GM19452 (cell line): ENCODE data around the gene USH2A.

ENCODE experiments used
- ATAC-seq: cut with Tn5 transposase; IDR thresholded peaks from one replicate; pipeline ENCODE4 v1.9.1; 2021; ENCODE audit not compliant: unreplicated experiment

USH2A gene

DNA sequence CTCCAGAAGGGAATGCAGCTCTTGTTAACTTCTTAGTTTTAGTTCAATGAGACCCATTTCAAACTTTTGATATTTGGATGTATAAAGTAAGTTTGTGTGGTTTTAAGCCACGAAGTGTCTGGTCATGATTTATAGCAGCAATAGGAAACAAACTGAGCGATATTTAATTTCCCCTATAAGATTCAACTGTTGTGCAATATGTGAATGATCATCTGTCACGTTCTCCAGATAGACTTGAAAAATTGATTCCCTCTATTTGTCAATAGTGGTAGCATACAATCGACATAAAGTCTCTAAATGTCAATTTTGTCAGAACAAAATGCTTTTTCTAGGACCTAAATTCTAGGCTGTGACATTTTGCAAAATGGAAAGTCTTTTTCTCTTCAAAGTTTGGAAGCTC, 616.0 kb downstream of the USH2A start:
- ATAC-seq: no peak

DNA sequence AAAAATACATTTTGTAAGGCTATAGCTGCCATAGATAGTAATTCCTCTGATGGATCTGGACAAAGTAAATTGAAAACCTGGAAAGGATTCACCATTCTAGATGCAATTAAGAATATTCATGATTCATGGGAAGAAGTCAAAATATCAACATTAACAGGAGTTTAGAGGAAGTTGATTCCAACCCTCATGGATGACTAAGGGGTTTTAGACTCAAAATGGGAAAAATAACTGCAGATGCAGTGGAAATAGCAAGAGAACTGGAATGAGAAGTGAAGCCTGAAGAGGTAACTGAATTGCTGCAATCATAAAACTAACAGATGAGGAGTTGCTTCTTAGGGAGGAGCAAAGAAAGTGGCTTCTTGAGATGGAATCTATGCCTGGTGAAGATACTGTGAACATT, 625.4 kb downstream of the USH2A start:
- no peak for ATAC-seq

DNA sequence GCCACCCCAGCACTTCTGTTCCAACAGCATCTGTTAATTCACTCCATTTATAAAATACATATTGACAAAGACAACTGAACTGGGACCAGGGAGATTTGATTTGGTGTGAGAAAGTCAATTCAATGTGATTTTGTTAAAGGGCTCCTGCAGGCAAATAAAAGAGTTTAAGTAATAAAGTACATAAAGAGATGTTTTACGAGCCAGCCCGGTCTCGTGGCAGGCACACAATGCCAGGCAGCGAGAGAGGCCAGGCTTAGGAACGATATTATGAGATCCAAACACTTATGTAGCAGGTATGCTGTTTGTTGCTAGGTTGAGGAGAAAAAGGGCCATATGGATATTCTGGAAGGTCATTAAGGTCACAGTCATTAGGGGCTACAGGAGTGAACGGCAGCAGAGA, 629.1 kb downstream of the USH2A start:
- no peak for ATAC-seq

DNA sequence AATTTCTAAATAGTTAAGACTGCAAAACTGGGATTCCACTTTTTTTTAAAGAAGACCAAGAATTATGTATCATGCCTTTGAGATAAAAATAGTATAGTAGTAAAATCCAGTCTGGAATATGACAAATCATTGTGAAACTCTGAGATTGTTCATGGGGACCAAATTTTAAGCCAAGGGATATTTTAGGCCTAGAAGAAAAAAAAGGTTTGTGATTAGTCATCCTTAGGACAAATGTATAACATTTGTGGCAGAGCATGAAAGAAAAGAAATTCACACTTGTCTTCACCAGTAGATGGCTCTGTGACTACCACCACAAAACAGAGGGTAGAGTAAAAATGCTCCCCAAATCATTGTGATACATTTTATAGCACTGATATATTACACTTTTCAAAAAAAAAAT, 630.1 kb downstream of the USH2A start:
- no peak for ATAC-seq

DNA sequence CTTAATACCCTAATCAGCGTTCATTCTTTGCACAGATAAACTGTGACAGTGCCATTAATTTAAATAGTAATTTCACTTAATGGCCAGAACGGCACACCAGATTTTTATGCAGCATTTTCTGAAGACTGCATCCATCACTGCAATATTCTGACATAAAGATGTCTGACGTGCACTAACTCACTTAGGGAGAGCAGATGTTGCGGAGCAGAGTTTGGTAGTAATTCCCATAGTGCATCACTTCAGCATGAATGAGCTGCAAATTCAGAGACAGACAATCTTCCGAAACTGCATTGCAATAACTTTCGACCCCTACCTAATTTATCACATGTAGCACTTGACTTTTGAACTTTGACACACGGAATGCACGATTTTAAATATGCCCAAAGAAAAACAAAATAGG, 630.8 kb downstream of the USH2A start:
- no peak for ATAC-seq

DNA sequence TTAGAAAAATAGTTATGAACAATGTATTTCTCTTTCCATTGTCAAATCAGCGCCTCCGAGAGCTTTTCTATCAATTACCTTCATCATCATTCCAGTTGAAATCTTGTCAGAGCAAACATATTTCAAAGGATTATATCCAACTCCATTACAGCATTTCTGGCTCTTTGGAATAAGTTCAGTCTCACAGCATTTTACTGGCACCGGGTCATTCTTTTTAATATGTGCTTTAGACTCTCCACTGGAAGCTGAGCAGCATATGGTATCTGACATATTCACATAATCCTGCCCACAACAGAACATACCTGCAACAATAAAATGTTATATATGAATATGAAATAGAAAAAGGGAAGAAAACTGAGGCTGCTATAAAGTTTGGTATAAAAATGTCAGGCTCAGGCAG, 633.3 kb downstream of the USH2A start:
- ATAC-seq: no peak

DNA sequence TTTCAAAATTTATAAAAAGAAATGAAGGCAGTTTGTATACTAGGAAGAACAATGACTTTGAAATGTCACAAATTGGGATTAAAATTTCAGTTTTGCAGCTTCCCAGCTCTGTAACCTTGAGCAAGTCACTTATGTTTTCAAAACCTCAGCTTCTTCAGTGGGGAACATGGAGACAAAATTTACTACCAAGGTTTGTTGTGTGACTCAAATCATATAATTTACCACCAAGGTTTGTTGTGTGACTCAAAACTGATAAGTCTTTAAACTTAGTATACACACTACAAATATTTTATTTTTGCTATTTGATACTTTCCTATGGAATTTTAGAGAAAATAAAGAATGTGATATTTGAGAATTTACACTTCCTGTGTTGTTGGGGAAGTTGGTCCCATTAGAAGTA, 636.3 kb downstream of the USH2A start:
- ATAC-seq: no peak

DNA sequence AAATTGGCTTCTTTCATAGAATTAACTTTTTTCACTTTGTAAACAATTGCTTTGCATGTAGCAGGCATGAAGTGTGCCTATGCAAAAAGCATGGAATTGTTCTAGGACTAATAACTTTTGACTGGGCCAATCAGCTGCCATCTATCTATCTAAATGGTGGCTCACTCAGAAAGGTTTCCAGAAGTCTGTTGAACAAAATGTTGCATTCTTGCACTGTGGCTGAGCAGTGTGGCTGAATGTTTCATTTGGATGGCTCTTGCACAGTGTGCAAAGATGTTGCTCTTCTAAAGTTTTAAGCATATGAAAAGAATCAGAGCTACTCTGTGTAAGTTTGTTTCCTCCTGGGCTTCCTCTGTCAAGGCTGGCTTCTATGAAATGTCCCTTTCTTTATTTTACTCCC, 642.6 kb downstream of the USH2A start:
- no peak for ATAC-seq

DNA sequence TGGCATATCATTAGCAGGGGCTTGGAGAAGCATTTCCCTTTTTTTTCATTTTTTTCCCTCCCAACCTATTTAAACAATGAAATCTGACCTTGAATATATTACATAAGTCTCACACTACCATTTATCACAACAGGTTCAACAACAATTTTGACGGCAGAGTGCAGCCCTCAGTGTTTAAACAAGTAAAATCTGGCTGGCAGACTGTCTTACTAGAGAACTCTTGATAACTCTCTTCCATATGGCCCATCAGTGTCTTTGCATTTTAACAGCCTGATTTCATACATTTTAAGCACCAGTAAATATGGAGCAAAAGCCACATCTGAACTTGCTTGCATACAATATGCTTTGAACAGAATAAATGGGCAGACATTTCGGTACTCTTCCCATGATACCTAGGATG, 643.1 kb downstream of the USH2A start:
- no peak for ATAC-seq

DNA sequence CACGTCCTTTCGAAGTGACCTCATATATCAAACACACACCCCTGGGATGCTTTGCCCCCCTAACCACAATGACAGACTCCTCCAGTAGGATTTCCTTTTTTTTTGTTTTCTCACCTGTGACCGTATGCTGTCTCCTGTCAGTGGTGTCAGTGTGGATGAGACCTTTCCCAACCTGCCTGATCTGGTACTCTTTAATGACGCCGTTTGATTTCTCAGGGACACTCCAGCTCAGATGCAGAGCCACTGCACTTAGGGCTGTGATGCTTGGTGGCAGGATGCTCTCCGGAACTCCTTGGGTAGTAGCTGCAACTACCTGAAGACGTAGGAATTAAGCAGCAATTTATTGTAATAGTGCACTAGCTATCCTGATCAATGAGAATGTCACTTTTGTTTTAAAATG, 643.5 kb downstream of the USH2A start:
- no peak for ATAC-seq

DNA sequence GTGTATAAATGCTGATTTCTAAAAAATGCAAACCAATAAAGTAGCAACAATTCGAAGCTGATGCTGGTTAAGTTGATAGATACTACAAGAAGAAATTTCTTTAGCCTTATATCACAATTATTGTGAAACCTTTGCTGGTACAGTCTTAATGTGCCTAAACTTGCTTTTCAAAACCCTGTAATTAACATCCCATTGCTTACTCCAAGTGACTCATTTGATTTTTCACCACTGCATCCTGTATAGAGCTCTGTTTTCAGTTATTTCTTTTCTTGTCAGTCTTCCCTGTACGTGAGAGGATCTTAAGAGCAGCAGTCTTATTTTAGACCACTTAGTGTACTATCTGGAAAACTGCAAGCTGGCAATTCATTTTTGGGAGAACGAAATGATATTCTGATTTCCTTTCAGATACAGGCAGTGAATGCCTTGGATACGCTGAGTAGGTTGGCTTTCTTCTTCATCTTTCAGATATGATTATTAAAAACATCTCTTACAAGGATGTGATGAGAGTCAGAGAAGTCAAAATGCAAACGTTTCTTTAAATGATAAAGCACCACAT, 645.8 kb downstream of the USH2A start:
- ATAC-seq: no peak

DNA sequence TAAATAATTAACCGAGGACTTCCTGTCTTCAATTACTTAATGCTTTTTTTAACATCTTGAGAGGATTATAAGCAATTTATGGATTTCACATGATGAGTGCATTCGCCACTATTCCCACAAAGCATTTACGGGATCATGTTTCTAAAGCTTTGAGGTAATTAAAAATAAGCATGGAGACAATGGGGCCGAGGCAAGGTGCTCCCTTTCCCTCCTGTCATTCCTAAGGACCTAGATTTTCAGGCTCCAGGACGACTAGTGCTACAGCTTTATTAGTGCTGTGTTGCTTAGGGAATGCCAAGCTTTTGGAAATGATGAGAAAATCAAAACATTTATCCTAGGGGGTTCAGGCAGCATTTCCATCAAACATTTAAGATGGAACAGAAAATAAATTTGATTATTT, 646.9 kb downstream of the USH2A start:
- ATAC-seq: no peak

DNA sequence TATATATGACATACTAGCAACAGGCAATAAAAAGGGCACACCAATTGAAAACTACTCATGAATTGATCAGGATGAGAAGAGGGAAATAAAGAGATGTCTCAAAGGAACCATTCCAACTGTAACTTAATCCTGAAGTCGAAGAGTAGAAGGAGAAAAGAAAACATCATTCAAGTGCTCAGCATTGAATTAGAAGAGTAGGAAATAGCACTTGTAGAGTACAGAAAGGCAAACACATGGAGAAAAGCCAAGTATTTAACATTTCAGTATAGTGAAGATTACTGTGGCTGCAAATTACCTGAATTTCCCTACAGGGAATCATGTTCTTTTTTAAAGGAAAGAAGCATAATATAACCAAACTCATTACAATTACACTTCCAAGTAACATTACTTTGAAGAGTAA, 651.1 kb downstream of the USH2A start:
- ATAC-seq: no peak

DNA sequence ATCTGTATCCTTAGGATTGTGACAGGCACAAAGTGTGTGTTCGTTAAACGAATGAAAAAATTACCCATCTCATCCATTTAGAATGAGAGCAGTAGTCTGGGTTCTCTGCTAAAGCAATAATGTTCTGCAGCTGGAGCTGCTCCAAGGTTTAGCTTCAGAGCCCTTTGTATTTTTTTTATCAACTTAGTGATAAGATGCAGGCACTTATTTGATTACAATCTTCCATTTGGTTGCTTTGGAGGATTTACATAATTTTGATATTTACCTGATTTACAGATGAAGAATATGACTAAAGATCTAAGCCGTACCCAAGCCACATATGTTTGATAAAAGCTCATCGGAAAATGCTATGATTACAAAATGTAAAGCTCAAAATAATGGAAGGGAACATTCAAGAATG, 654.9 kb downstream of the USH2A start:
- ATAC-seq: no peak

DNA sequence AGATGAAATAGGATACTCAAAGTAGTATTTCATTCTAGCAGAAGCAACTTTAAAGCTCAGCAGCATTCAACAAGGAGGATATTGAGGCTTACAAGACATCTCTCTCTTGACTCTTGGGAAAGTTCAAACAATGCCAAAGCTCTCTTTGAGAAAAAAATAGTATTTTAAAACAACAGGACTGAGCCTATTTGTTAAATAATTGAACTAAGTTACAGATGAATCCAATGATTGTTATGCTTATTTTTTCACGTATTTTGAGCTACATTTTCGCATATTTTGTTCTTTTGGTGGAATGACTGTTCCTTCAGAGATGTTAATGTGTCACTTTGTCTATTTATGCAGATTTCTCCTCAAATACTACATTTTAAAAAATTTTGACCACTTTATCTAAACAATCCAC, 655.5 kb downstream of the USH2A start:
- ATAC-seq: no peak

DNA sequence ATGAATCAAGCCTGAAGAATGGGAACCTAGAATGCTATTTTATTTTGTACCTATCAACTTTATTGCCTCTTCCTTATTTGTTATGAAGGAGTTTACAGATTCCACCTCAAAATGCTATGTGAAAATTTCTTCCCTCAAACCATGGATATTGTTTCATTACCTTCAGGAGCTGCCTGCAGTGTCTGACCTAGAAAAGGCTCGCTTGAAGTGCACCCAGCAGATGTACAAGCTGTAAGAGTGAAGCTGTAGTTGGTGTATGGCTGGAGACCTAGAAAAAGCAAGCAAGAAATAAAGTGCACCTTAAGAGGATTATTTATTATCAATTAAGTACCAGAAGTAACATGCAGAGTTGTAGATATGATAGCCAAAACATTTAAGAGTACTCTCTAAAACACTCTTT, 656.7 kb downstream of the USH2A start:
- ATAC-seq: no peak

DNA sequence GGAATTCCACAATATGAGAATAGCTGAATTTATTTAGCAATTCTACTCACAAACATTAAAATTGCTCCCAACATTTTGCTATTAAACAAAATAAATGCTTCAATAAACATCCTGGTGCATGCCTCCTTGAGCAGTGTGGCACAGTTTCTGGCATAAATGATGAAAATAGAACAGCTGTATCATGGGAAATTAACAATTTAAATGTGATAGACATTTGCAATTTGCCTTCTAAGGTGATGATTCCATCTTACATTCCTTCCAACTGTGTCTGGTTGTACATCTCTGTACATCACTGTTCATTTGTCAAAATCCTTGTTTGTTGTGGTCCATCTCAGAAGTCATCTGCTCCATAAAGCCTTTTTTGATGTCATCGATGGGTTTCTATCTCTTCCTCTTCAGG, 657.4 kb downstream of the USH2A start:
- ATAC-seq: no peak

DNA sequence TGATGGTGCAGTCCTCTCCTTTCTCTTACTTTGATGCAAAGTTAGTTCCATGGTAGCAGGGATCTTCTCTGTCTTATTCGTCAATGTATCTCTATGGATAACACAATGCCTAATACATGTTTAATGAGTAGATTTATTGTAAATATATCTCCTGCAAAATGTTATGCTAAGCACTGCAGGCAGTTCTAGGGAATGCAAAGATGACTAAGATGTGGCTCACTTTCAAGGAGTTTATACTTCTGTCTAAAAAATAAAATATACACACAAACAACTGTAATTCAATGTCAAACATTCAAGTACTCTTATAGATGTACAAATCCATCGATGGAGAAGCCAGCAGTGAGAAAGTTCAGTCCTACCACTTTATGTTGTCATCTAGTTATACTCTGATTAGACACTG, 661.8 kb downstream of the USH2A start:
- no peak for ATAC-seq

DNA sequence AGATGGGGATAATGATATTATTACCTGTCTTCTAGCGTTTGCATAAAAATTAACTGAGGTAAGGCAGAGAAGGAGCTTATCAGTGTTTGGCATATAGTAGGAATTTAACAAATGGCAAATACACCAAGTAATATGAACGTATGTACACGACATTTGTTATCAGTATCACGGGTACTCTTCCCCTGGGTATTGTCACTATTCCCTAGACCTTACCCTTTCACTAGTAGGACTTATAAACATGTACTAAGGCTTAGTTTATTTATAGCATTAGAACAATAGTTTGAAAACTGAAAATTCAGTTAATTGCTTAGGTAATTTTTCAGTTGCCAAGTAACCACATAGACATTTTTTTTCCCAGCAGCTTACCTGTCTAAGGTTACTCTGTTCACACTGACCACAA, 669.1 kb downstream of the USH2A start:
- ATAC-seq: no peak

DNA sequence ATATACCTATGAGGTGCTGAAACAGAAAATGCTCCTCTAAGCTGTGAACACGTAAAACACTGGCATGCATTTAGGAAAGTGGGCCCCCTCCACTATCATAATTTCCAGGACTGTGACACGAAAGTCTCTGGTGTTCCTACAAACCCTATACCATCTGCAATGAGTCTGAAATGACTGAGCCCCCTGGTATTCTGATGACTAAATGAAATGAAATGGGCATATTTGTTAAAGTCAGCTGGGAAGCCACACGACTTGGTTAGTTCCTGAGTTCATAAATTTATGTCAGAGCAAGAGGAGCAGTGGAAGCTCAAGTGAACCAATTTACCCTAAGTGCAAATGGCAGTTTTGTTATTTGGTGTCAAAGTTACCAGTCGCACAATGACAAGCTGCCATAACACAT, 673.8 kb downstream of the USH2A start:
- ATAC-seq: no peak

DNA sequence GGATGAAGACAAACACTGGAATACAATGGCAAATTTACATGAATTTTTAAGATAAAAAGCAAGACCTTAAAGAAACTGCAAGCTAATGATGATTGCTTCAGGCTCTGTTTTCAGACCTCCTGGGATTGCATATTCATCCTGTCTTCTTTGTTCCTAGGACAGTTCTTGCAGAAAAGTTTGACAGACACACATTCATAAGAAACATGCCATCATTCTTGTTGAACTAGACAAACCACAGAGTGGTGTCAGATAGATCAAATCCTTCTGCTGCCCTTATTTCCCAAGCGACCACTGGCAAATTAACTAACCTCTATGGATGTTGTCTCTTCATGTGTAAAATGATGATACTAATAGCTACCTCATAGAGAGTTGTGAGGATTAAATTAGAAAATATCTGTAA, 674.8 kb downstream of the USH2A start:
- no peak for ATAC-seq

DNA sequence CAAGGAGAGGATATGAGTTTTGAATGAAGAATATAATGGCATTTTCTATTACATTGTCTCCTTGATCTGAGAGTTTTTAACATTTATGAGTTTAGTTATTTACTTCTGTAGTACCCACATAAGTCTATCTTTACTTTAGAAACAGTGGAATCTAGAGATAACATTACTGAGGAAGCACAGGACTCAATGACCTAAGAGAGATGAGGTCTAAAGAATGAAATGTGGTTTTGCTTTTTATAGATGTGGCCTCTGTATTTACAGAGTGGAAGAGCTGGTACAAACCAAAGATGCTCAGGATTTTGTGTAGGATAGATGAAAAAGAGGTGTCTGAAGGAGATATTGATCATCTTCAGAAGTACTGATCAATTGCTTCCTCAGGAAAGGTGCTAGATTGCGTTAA, 678.8 kb downstream of the USH2A start:
- no peak for ATAC-seq

DNA sequence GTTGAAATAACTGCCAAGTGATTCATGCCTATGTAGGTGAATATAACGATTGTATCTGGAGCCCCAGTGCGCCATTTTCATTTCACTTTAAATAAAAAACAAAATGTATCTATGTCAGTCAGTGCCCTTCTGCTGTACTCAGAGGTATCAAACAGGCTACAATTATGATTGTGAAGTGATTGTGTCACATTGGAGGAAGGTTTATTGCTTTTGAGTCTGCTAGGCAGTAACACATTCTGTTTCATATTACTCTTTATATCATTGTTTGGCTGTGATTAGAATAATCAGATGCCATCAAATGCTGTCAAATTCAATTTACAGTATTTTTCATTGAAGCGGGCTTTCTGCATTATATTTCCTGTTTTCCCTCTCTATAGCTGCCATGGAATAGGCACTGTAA, 684.2 kb downstream of the USH2A start:
- no peak for ATAC-seq

DNA sequence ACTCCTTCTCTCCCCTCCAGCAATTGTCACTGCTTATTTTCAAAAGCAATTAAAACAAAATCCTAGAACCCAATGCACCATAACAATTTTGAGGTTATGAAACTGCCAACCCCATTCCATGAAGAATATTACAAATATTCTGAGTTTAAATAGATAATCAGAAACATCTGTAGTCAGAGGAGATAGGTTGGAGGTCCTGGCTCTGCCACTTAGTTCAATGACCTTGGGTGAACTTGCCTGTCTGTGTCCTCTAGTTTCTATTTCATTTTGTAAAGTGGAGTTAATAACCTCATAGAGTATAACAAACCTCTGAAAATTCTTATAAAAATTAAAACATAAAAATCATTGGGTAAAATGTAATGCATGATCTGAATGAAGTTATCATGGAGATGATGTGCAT, 691.5 kb downstream of the USH2A start:
- no peak for ATAC-seq
